Testis (tissue), 3 donors: ENCODE data around the gene SPPL2A. TPM values are rescaled to one million over a fixed set of nuclear protein-coding genes. Genes with fewer than 3 reads are reported as not detected.

Experiments used
- DNase-seq: peaks from one replicate; pipeline ENCODE4 v3.0.0-alpha.2; 2019
- H3K27ac ChIP-seq, 2 donors: fragments of 200-600 bp; sonication (generic); one replicate each; pipeline ENCODE4 v1.5.1; 2019
- H3K27me3 ChIP-seq: fragments of 200-600 bp; sonication (generic); one replicate; pipeline ENCODE4 v1.5.1; 2019
- H3K36me3 ChIP-seq: fragments of 200-600 bp; sonication (generic); one replicate; pipeline ENCODE4 v1.5.1; 2017; ENCODE audit warnings: low read depth; ENCODE audit errors: missing control alignments
- H3K4me1 ChIP-seq: fragments of 200-600 bp; sonication (generic); one replicate; pipeline ENCODE4 v1.5.1; 2019
- H3K4me3 ChIP-seq, 2 donors: fragments of 200-600 bp; sonication (generic); one replicate each; pipeline ENCODE4 v1.5.1; 2017 to 2019
- H3K9me3 ChIP-seq: fragments of 200-600 bp; sonication (generic); one replicate; pipeline ENCODE4 v1.5.1; 2017
- CTCF ChIP-seq, 3 experiments: fragments of 450-650 bp in 2 of 3; fragments of 200-600 bp in 1 of 3; sonication (generic) in 1 of 3; IDR thresholded peaks; one replicate each; pipeline ENCODE4 v1.5.1; 2016 to 2019; ENCODE audit warnings: antibody characterized with exemption in 3 of 3, mild to moderate bottlenecking in 2 of 3, moderate library complexity in 1 of 3
- POLR2A ChIP-seq: fragments of 450-650 bp; IDR thresholded peaks from one replicate; pipeline ENCODE4 v1.6.1; 2017; ENCODE audit warnings: antibody characterized with exemption, mild to moderate bottlenecking, moderate library complexity
- WGBS, 2 donors: methylation state at CpG; one replicate each; pipeline ENCODE4 v1.1.5; 2018; 5-methylcytosine and 5-hydroxymethylcytosine counted together
- intact Hi-C: fragments of 100-400 bp; cut with DNase I; formaldehyde crosslinking; loops from one replicate; pipeline ENCODE4 v1.15.1; 2023; ENCODE audit warnings: low total_unique reads
- polyA plus RNA-seq: library from polyadenylated mRNA; stranded (reverse); fragments of 350-450 nt; fragmentation: Illumina TruSeq; extraction: RNeasy Lipid Tissue Mini Kit (QIAGEN cat#74804); gene quantifications from one replicate; pipeline ENCODE4 v1.2.3, GENCODE V29; 2014; ENCODE audit warnings: low read depth, low replicate concordance; ENCODE audit not compliant: insufficient read depth
- total RNA-seq, 2 donors: library from RNA; depleted of rRNA; stranded (reverse); fragments of >200 nt; gene quantifications; one replicate each; pipeline ENCODE4 v1.2.3, GENCODE V29; 2016

SPPL2A gene
- total and polyA plus RNA-seq, 3 donors from 2014 or later = 41.2 to 89.3 (median 70.9) TPM

GRCh38 chr15:50712018-50712417, 53.5 kb downstream of the SPPL2A start:
- TF ChIP-seq CTCF (IDR thresholded peaks at IDR 0.05) (no peak), POLR2A (no peak)
- Histone ChIP-seq H3K4me3 (no peak overlapping the region), H3K9me3 (no peaks in the 10 kb centered on the region), H3K27ac (no peak overlapping the region), H3K27me3 (no peaks in the 10 kb centered on the region), H3K36me3 (no peaks in the 10 kb centered on the region), H3K4me1 (no peaks in the 10 kb centered on the region)
- 97 to 99% methylated on average over 3 of the region's 3 CpGs for WGBS, 2 donors
- intact Hi-C loops = no loop called here
- no peak for DNase-seq

GRCh38 chr15:50710585-50710984, 54.9 kb downstream of the SPPL2A start:
- intact Hi-C loops = no loop called here
- no peak overlapping the region for H3K4me3 ChIP-seq

GRCh38 chr15:50707878-50708427, 57.6 kb downstream of the SPPL2A start:
- no peak for TF ChIP-seq CTCF (IDR thresholded peaks at IDR 0.05)
- TF ChIP-seq POLR2A = no peak
- Histone ChIP-seq H3K9me3 (no peaks in the 10 kb centered on the region), H3K36me3 (no peaks in the 10 kb centered on the region), H3K4me1 (no peaks in the 10 kb centered on the region), H3K4me3 (no peak overlapping the region), H3K27me3 (no peaks in the 10 kb centered on the region), H3K27ac (no peak overlapping the region)
- intact Hi-C loops = no loop called here
- no peak for DNase-seq
- WGBS, 2 donors = 86 to 90% methylated on average over 3 of the region's 3 CpGs

More at GRCh38 chr15:50710585-50710984, 54.9 kb downstream of the SPPL2A start:
- H3K4me1 ChIP-seq = no peaks in the 10 kb centered on the region
- no peaks in the 10 kb centered on the region for H3K9me3 ChIP-seq
- H3K27me3 ChIP-seq = no peaks in the 10 kb centered on the region
- no peaks in the 10 kb centered on the region for H3K36me3 ChIP-seq
- no peak for TF ChIP-seq CTCF (IDR thresholded peaks at IDR 0.05)
- TF ChIP-seq POLR2A = no peak
- DNase-seq = no peak
- H3K27ac ChIP-seq = no peak overlapping the region

GRCh38 chr15:50702762-50703334, 62.7 kb downstream of the SPPL2A start:
- no peaks in the 10 kb centered on the region for H3K27me3 ChIP-seq
- intact Hi-C loops = no loop called here
- 82% methylated on average over 1 of the region's 1 CpG for WGBS, 2 donors
- H3K27ac ChIP-seq = no peak overlapping the region
- TF ChIP-seq CTCF (IDR thresholded peaks at IDR 0.05) (no peak), POLR2A (no peak)
- no peaks in the 10 kb centered on the region for H3K9me3 ChIP-seq
- DNase-seq = no peak
- H3K4me1 ChIP-seq = no peaks in the 10 kb centered on the region
- no peaks in the 10 kb centered on the region for H3K36me3 ChIP-seq
- no peak overlapping the region for H3K4me3 ChIP-seq

GRCh38 chr15:50698101-50698500, 67.4 kb downstream of the SPPL2A start:
- Histone ChIP-seq H3K4me3 (no peak overlapping the region), H3K27ac (no peak overlapping the region), H3K4me1 (no peaks in the 10 kb centered on the region), H3K9me3 (no peaks in the 10 kb centered on the region), H3K36me3 (no peaks in the 10 kb centered on the region), H3K27me3 (no peaks in the 10 kb centered on the region)
- TF ChIP-seq CTCF (IDR thresholded peaks at IDR 0.05) = no peak
- no peak for TF ChIP-seq POLR2A
- no peak for DNase-seq
- intact Hi-C loops = no loop called here
- 74 to 77% methylated on average over 8 of the region's 8 CpGs for WGBS, 2 donors
